IMR-90 (cell line): Measurements from ENCODE around the gene TNS1. TPM values are rescaled to one million over a fixed set of nuclear protein-coding genes. Genes with fewer than 3 reads are reported as not detected.

Experiments
- ATAC-seq: fragments of 200-7000 bp; cut with Tn5 transposase; 2 replicates; pipeline ENCODE4 v1.9.1; 2020; ENCODE audit warnings: low read depth, mild to moderate bottlenecking, moderate library complexity
- BruUV-seq: library from RNA; stranded (reverse); fragments of 400-500 nt; replicated peaks from 2 replicates; lab custom pipeline; 2021; lab: Mats Ljungman, UMichigan
- CTCF ChIA-PET: fragments of 300-600 bp; formaldehyde crosslinking; extraction: SDS; loops from one replicate; lab custom pipeline; 2021; ENCODE audit warnings: antibody characterized with exemption; lab: Yijun Ruan, JAX
- POLR2A ChIA-PET: fragments of 300-600 bp; sonication (Branson Sonifier 250); formaldehyde crosslinking; loops from one replicate; lab custom pipeline; 2022; ENCODE audit warnings: antibody characterized with exemption; ENCODE audit not compliant: unreplicated experiment; lab: Charles Lee
- DNase-seq: peaks from one replicate; pipeline ENCODE4 v3.0.0; 2013
- H2AFZ ChIP-seq: replicated peaks from 2 replicates; pipeline ENCODE3; 2013; ENCODE audit warnings: low read length, mild to moderate bottlenecking; ENCODE audit not compliant: poor library complexity
- H2AK5ac ChIP-seq: 2 replicates; pipeline ENCODE4 v1.6.1; 2013; ENCODE audit warnings: low read depth, low read length, inconsistent platforms
- H2AK9ac ChIP-seq: replicated peaks from 2 replicates; pipeline ENCODE3; 2013; ENCODE audit warnings: mild to moderate bottlenecking, low read depth, low read length, moderate library complexity; ENCODE audit not compliant: poor library complexity
- H2BK120ac ChIP-seq: 2 replicates; pipeline ENCODE4 v1.6.1; 2013; ENCODE audit warnings: low read depth, low read length, inconsistent platforms
- H2BK15ac ChIP-seq: 3 replicates; pipeline ENCODE4 v1.6.1; 2013; ENCODE audit warnings: low read depth, low read length, inconsistent platforms
- H2BK20ac ChIP-seq: 2 replicates; pipeline ENCODE4 v1.6.1; 2013; ENCODE audit warnings: low read depth, mild to moderate bottlenecking, inconsistent platforms, low read length, moderate library complexity
- H2BK5ac ChIP-seq: 2 replicates; pipeline ENCODE4 v1.6.1; 2013; ENCODE audit warnings: mild to moderate bottlenecking, low read depth, low read length, inconsistent platforms; ENCODE audit not compliant: poor library complexity, severe bottlenecking
- H3K14ac ChIP-seq: replicated peaks from 2 replicates; pipeline ENCODE4 v1.6.1; 2013; ENCODE audit warnings: low read depth, low read length, inconsistent platforms
- H3K18ac ChIP-seq: 2 replicates; pipeline ENCODE4 v1.6.1; 2013; ENCODE audit warnings: low read depth, low read length, control low read depth
- H3K23ac ChIP-seq: 2 replicates; pipeline ENCODE4 v1.6.1; 2013; ENCODE audit warnings: low read depth, low read length, inconsistent platforms
- H3K27ac ChIP-seq: 2 replicates; pipeline ENCODE4 v1.5.1; 2013; ENCODE audit warnings: mild to moderate bottlenecking, control low read depth, low read length; ENCODE audit not compliant: insufficient read depth
- H3K27me3 ChIP-seq: 2 replicates; pipeline ENCODE4 v1.6.1; 2013; ENCODE audit warnings: low read length; ENCODE audit not compliant: control insufficient read depth, insufficient read depth
- H3K36me3 ChIP-seq: 2 replicates; pipeline ENCODE4 v1.6.1; 2013; ENCODE audit warnings: low read length, mixed read lengths; ENCODE audit not compliant: control insufficient read depth, insufficient read depth
- H3K4ac ChIP-seq: 2 replicates; pipeline ENCODE4 v1.6.1; 2013; ENCODE audit warnings: low read depth, low read length, inconsistent platforms
- H3K4me1 ChIP-seq: 2 replicates; pipeline ENCODE4 v1.6.1; 2013; ENCODE audit warnings: low read length, mixed read lengths; ENCODE audit not compliant: control insufficient read depth, insufficient read depth
- H3K4me2 ChIP-seq: 2 replicates; pipeline ENCODE4 v1.6.1; 2013; ENCODE audit warnings: low read depth, mild to moderate bottlenecking, control low read depth, low read length, moderate library complexity
- H3K4me3 ChIP-seq: 2 replicates; pipeline ENCODE4 v1.5.1; 2013; ENCODE audit warnings: low read depth, mild to moderate bottlenecking, control low read depth, low read length, moderate library complexity; ENCODE audit not compliant: insufficient read depth
- H3K56ac ChIP-seq: 2 replicates; pipeline ENCODE4 v1.6.1; 2013; ENCODE audit warnings: low read length, inconsistent platforms; ENCODE audit not compliant: insufficient read depth; ENCODE audit errors: extremely low read depth
- H3K79me1 ChIP-seq, 2 experiments: 2 replicates each; pipeline ENCODE4 v1.6.1; 2013; ENCODE audit warnings: low read length in 2 of 2, inconsistent platforms in 1 of 2, low read depth in 1 of 2
- H3K9ac ChIP-seq: 2 replicates; pipeline ENCODE4 v1.6.1; 2013; ENCODE audit warnings: low read depth, low read length, control low read depth
- H3K9me1 ChIP-seq: 2 replicates; pipeline ENCODE4 v1.6.1; 2013; ENCODE audit warnings: low read length, inconsistent platforms; ENCODE audit not compliant: insufficient read depth
- H3K9me3 ChIP-seq: 2 replicates; pipeline ENCODE4 v1.6.1; 2013; ENCODE audit warnings: low read length; ENCODE audit not compliant: control insufficient read depth, insufficient read depth
- H4K20me1 ChIP-seq: 2 replicates; pipeline ENCODE4 v1.6.1; 2013; ENCODE audit warnings: low read length, inconsistent platforms; ENCODE audit not compliant: insufficient read depth
- H4K5ac ChIP-seq: 2 replicates; pipeline ENCODE4 v1.6.1; 2013; ENCODE audit warnings: mild to moderate bottlenecking, low read depth, low read length, control low read depth
- H4K8ac ChIP-seq, 2 experiments: 2 replicates each; pipeline ENCODE4 v1.6.1; 2013; ENCODE audit warnings: low read depth in 2 of 2, low read length in 2 of 2, control low read depth in 1 of 2, inconsistent platforms in 1 of 2
- H4K91ac ChIP-seq: 2 replicates; pipeline ENCODE4 v1.6.1; 2013; ENCODE audit warnings: low read depth, low read length, inconsistent platforms; ENCODE audit not compliant: insufficient read depth
- BHLHE40 ChIP-seq: fragments of 150-350 bp; IDR thresholded peaks from 2 replicates; pipeline ENCODE4 v1.6.1; 2016; ENCODE audit warnings: mild to moderate bottlenecking, low read depth, low read length
- CEBPB ChIP-seq: IDR thresholded peaks from 2 replicates; pipeline ENCODE4 v1.6.1; 2012; ENCODE audit warnings: low read depth, low read length, improper control_type of control experiment
- CTCF ChIP-seq: conservative IDR thresholded peaks from 2 replicates; pipeline ENCODE4 v1.5.1; 2012; ENCODE audit warnings: mild to moderate bottlenecking, low read depth, low read length, improper control_type of control experiment
- FOS ChIP-seq: fragments of 150-350 bp; IDR thresholded peaks from 2 replicates; pipeline ENCODE4 v1.6.1; 2016; ENCODE audit warnings: low read depth, low read length
- MAFK ChIP-seq: IDR thresholded peaks from 2 replicates; pipeline ENCODE4 v1.6.1; 2012; ENCODE audit warnings: low read depth, low read length, improper control_type of control experiment
- MAZ ChIP-seq: IDR thresholded peaks from 2 replicates; pipeline ENCODE4 v1.6.1; 2012; ENCODE audit warnings: low read depth, mild to moderate bottlenecking, low read length, improper control_type of control experiment, moderate library complexity, borderline replicate concordance
- NFE2L2 ChIP-seq: fragments of 150-350 bp; IDR thresholded peaks from 2 replicates; pipeline ENCODE4 v1.6.1; 2016; ENCODE audit warnings: low read depth, mild to moderate bottlenecking, low read length
- POLR2A ChIP-seq: IDR thresholded peaks from 2 replicates; pipeline ENCODE4 v1.6.1; 2012; ENCODE audit warnings: mild to moderate bottlenecking, low read depth, low read length
- RAD21 ChIP-seq: IDR thresholded peaks from 2 replicates; pipeline ENCODE4 v1.6.1; 2012; ENCODE audit warnings: low read length, improper control_type of control experiment
- RFX5 ChIP-seq: IDR thresholded peaks from 2 replicates; pipeline ENCODE4 v1.8.0; 2012; ENCODE audit warnings: low read depth, mild to moderate bottlenecking, low read length, moderate library complexity
- USF2 ChIP-seq: fragments of 150-350 bp; IDR thresholded peaks from 2 replicates; pipeline ENCODE4 v1.6.1; 2017; ENCODE audit warnings: mild to moderate bottlenecking, antibody characterized with exemption, low read length, low read depth
- WGBS, 2 experiments: methylation state at CpG; one replicate each; pipeline versions ENCODE4 v1.1.5 to v1.1.7; 2013; ENCODE audit warnings: missing lambda C conversion rate in 2 of 2; ENCODE audit not compliant: insufficient read length in 1 of 2; ENCODE audit errors: extremely low coverage in 2 of 2; 5-methylcytosine and 5-hydroxymethylcytosine counted together
- dilution Hi-C: fragments of 300-500 bp; cut with HindIII; formaldehyde crosslinking; loops from one replicate; pipeline ENCODE4 v1.14.3; 2018; ENCODE audit warnings: low sequenced_read_pairs; ENCODE audit not compliant: unreplicated experiment
- in situ Hi-C: fragments of 300-500 bp; cut with MboI; formaldehyde crosslinking; loops from 3 replicates; pipeline ENCODE4 v1.14.3; 2019; ENCODE audit warnings: low sequenced_read_pairs, inconsistent platforms, mixed read lengths
- intact Hi-C: fragments of 100-400 bp; cut with micrococcal nuclease; formaldehyde crosslinking; loops from 2 replicates; pipeline ENCODE4 v1.10.0; 2022
- polyA plus RNA-seq, 3 experiments: library from polyadenylated mRNA; depleted of rRNA; stranded (reverse); fragments of >200 nt; gene quantifications; 2 replicates each; pipeline ENCODE4 v1.2.3, GENCODE V29; 2012; ENCODE audit warnings: low replicate concordance in 1 of 3
- total RNA-seq: library from RNA; depleted of rRNA; stranded (reverse); fragments of >200 nt; gene quantifications from 2 replicates; pipeline ENCODE4 v1.2.3, GENCODE V29; 2012

Gene TNS1
- total and polyA plus RNA-seq, 2 of the 4 experiments (the other 2 are of a cell fraction): 41.1 to 45.2 TPM

GRCh38 chr2:217999595-217999959, 3.2 kb downstream of the TNS1 start:
- TF ChIP-seq NFE2L2: no peak
- no peak for TF ChIP-seq FOS
- no peak for TF ChIP-seq CTCF
- no peak for TF ChIP-seq CEBPB
- no peak for TF ChIP-seq MAFK
- TF ChIP-seq RFX5: no peak
- TF ChIP-seq BHLHE40: no peak
- no peak for TF ChIP-seq RAD21
- no peak for TF ChIP-seq USF2
- no peak for TF ChIP-seq POLR2A
- no peak for TF ChIP-seq MAZ
- no peak overlapping the region for H3K18ac ChIP-seq
- in situ Hi-C loops (no loop called here), dilution Hi-C loops (no loop called here), intact Hi-C loops (no loop called here)
- no peak overlapping the region for H2AFZ ChIP-seq
- H3K23ac ChIP-seq: peak overlapping the region; percentile 18; the same call in 1 of the 2 replicates
- H3K79me1 ChIP-seq: peaks cover 31 to 82% of the 10 kb centered on the region in 2 experiments; a peak in 3 of 4 replicates
- H2AK9ac ChIP-seq: no peak overlapping the region
- peaks cover 29% of the 10 kb centered on the region for H3K9me1 ChIP-seq
- ATAC-seq: no peak
- H3K14ac ChIP-seq: 0 out of 2 replicates have a peak overlapping the region, but pooled peaks have one; percentile 4
- no peak overlapping the region for H2BK15ac ChIP-seq
- no peaks in the 10 kb centered on the region for H3K9me3 ChIP-seq
- H2BK5ac ChIP-seq: no peak overlapping the region
- H2BK120ac ChIP-seq: no peak overlapping the region
- peak overlapping the region; percentile 11; the same call in 1 of the 2 replicates for H3K4ac ChIP-seq
- H2BK20ac ChIP-seq: no peak overlapping the region
- no TSS peak for BruUV-seq
- H3K4me3 ChIP-seq: no peak overlapping the region
- no peak overlapping the region for H3K56ac ChIP-seq
- H3K4me2 ChIP-seq: peak overlapping the region; percentile 6; the same call in 1 of the 2 replicates
- ChIA-PET POLR2A (interaction anchor here (0.6 kb wide), 1 partner anchor 14 kb away, joined by 3 read pairs; no protein-coding TSS in a partner anchor), CTCF (no interaction called here)
- no peak overlapping the region for H3K9ac ChIP-seq
- H4K8ac ChIP-seq: no peak overlapping the region
- H4K5ac ChIP-seq: no peak overlapping the region
- H3K4me1 ChIP-seq: peaks cover 43% of the 10 kb centered on the region
- H4K20me1 ChIP-seq: peaks cover 15% of the 10 kb centered on the region; the same call in 1 of the 2 replicates
- H3K27me3 ChIP-seq: no peaks in the 10 kb centered on the region
- WGBS, 2 experiments: 16% methylated on average over 3 of the region's 4 CpGs; no CpG with 5 or more reads in 1 of the 2 experiments
- no peak overlapping the region for H2AK5ac ChIP-seq
- no peak overlapping the region for H4K91ac ChIP-seq
- 0 out of 2 replicates have a peak overlapping the region, but pooled peaks have one; percentile 2 for H3K27ac ChIP-seq
- DNase-seq: no peak
- peaks cover 2% of the 10 kb centered on the region; the same call in 1 of the 2 replicates for H3K36me3 ChIP-seq
